22Rv1 (cell line): Measurements from ENCODE around the gene NODAL.
A peak's percentile ranks its signal among the peaks of the same experiment; 100 is the strongest.

Source experiments
- H3K27ac ChIP-seq: fragments of 450-650 bp; 2 replicates; pipeline ENCODE4 v1.5.1; 2017
- CTCF ChIP-seq: fragments of 450-650 bp; IDR thresholded peaks from 2 replicates; pipeline ENCODE4 v1.5.1; 2017; ENCODE audit warnings: mild to moderate bottlenecking
- ZFX ChIP-seq: fragments of 450-650 bp; IDR thresholded peaks from 2 replicates; pipeline ENCODE4 v1.6.1; 2017; ENCODE audit warnings: antibody characterized with exemption, borderline replicate concordance

The NODAL gene

GRCh38 chr10:70417568-70417967 is 23.9 kb downstream of the NODAL start:
- no peak overlapping the region for H3K27ac ChIP-seq
- TF ChIP-seq CTCF (no peak), ZFX (no peak)

DNA sequence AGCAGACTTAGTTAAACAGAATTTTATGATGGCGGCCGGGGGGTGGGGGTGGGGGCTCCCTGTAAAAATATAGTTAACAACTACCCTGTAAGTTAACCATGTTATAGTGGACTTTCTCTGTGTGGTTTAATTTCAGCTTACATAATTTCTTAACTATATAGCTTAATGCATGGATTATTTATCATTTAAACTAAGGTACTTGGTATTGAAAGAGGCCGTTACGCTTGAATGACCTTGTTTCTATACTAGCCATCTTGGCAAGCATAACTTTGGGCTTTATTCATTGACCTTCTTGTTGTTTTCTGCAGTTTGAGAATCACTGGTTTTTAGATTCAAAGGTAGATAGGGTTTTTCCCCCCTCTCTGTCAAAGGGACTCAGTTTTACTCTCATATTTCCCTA is 29.1 kb downstream of the NODAL start:
- TF ChIP-seq ZFX = no peak
- no peak for TF ChIP-seq CTCF

DNA sequence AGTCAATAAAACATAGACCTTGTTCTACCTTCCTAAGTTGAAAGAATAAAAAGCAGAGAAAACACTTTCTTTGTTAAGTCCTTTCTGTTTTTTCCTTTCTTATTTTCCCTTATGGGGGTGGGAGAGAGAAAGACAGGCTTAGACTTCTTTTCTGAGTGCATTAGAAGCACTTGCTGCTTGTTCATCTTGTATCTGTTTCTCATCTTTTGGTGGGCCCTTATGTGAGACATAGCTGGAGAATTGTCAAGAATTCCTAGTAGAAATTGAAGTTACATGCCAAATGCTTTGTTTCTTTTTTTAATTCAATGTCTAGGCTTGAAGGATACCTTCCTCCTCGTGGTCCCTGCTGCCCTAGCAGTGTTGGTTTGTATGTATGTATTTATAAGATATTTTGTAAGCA is 30.9 kb downstream of the NODAL start:
- no peak for TF ChIP-seq ZFX
- TF ChIP-seq CTCF = no peak
- no peak overlapping the region for H3K27ac ChIP-seq

More for the DNA sequence above, 29.1 kb downstream of the NODAL start:
- H3K27ac ChIP-seq = no peak overlapping the region

DNA sequence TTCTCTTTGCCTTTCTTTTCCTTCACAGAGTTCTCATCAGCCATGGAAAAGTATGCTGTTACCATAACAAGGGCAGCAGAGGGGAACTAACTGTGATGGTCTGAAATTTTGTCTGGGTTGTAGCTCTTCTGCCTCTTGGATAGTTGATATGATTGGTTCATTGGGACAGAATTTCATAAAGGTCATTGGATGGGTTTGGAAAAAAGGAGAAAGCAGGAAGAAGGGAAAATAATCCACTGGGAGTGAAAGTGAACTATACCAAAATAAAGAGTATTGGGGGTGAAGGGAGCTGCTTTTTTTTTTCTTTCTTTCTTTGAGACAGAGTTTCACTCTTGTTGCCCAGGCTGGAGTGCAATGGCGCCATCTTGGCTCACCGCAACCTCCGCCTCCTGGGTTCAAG is 31.7 kb downstream of the NODAL start:
- no peak overlapping the region for H3K27ac ChIP-seq
- TF ChIP-seq CTCF (no peak), ZFX (no peak)

DNA sequence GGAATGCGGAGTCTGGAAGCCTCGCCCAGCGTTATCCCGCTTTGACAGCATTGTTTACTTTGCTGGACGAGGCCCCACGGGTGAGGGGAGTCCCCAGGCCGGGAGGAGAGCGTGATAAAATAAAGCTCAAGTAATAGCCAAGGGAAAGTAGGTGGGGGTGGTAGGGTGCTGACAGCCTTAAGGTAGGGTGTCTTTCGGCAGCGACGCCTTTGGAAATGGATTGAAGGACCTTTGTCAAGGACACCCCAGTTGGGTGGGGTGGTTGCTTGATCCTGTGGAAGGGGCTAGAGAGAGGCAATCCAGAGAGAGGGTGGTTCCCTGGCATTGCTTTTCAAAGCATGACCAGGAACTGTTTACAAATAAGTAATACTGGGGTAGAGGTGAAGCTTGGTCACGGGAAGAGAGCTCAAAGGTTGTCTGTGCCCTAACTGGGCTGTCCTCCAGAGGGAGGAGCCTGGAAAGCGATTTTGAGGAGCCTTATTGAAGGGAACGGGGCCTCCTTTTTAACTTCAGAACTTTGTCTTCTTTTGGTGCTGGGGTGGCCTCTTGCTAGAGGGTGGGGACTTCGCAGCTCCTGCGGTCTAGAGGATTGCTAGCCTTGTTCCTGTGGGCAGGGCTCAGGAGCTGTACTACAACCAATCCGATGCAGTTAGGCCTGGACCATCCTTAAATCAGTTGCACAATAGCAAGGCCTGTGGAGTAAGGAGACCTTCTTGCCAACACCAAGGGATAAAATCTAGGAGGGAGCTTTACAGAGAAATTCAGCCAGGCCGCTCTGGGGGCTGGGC is 36.2 kb downstream of the NODAL start:
- peak overlapping the region; percentile 84 for H3K27ac ChIP-seq
- TF ChIP-seq CTCF = no peak
- no peak for TF ChIP-seq ZFX

- no peak for TF ChIP-seq CTCF
- TF ChIP-seq ZFX = no peak
- peak overlapping the region; percentile 84 for H3K27ac ChIP-seq
These were observed 36.8 kb downstream of the NODAL start for GRCh38 chr10:70404787-70405036.

DNA sequence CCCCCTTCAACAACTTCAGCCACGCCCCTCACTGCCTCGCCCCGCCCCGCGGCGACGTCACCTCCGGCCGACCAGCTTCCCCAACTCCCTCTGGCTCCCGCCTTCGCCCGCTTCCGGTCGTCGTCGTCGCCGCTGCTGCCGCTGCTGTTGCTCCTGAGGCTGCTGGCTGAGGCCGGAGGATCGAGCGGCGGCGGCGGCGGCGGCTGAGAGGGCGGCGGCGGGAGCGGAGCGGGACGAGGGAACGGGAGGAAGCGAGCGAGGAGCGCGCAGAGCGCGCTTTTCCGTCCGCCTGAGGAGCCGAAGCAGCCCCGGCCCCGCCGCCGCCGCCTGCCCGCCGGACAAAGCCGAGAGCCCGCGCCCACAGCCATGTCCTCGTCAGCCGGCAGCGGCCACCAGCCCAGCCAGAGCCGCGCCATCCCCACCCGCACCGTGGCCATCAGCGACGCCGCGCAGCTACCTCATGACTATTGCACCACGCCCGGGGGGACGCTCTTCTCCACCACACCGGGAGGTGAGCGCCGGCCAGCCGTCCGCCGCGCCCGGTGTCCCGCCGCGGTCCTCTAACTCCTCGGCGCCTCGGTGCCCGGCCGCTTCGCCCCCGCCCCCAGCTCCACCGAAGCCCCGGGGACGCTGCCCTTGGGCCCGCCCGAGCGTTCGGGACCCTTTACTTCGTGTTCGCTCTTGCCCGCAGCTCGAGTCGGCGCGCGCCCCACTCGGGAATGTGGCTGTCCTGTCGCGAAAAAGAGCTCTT is 37.3 kb downstream of the NODAL start, which contains the start of gene EIF4EBP2:
EIF4EBP2 (plus strand) TSS at position 110 of the 751 bp plus-strand sequence; CDS start at position 367, 257 bp downstream.
- H3K27ac ChIP-seq = peak within 1 kb of the TSS; percentile 84
- TF ChIP-seq ZFX (no peak), CTCF (no peak)
